ENCODE results near the gene AUTS2.

DNA sequence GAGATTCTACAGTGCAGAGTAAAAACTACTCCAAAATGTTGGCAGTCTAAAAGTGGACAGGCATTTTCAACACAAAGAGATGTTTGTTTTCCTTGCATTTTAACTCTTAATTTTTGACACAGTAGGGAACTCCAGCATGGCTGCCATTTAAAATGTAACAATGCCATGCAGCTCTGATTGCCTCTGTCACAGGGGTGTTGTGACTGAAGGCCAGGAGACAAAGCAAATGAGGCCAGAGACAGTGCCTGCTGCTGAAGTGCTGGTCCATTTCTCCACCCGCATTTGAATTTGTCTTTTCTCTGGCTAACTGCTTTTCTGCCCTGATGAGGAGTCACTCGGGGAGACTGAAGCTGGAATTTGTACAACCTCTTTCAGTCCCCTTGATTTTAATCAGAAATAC, 823.0 kb downstream of the AUTS2 start:
- TF ChIP-seq, protein P1, sequence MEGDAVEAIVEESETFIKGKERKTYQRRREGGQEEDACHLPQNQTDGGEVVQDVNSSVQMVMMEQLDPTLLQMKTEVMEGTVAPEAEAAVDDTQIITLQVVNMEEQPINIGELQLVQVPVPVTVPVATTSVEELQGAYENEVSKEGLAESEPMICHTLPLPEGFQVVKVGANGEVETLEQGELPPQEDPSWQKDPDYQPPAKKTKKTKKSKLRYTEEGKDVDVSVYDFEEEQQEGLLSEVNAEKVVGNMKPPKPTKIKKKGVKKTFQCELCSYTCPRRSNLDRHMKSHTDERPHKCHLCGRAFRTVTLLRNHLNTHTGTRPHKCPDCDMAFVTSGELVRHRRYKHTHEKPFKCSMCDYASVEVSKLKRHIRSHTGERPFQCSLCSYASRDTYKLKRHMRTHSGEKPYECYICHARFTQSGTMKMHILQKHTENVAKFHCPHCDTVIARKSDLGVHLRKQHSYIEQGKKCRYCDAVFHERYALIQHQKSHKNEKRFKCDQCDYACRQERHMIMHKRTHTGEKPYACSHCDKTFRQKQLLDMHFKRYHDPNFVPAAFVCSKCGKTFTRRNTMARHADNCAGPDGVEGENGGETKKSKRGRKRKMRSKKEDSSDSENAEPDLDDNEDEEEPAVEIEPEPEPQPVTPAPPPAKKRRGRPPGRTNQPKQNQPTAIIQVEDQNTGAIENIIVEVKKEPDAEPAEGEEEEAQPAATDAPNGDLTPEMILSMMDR (IDR thresholded peaks at IDR 0.05; ENCODE audit: insufficient read depth, low read length, poor library complexity, severe bottlenecking) = no peak
- TF ChIP-seq EZH2phosphoT487 (conservative IDR thresholded peaks at IDR 0.05; ENCODE audit: low read length) = no peak

Measured in SU-DHL-6 (cell line).